RWPE2 (cell line): ENCODE data around the gene KIF16B.

Experiments
- ATAC-seq: fragments of 200-7000 bp; cut with Tn5 transposase; 3 replicates; pipeline ENCODE4 v1.9.1; 2021; ENCODE audit warnings: low read depth
- DNase-seq: peaks from one replicate; pipeline ENCODE4 v3.0.0-alpha.2; 2020; ENCODE audit warnings: low spot score
- H3K27ac ChIP-seq: fragments of 450-650 bp; 2 replicates; pipeline ENCODE4 v1.5.1; 2017; ENCODE audit warnings: mild to moderate bottlenecking; ENCODE audit not compliant: poor library complexity, severe bottlenecking
- H3K27me3 ChIP-seq: fragments of 250-450 bp; sonication (Bioruptor Pico); 2 replicates; pipeline ENCODE4 v1.5.1; 2021; ENCODE audit warnings: mild to moderate bottlenecking, moderate library complexity; ENCODE audit not compliant: insufficient read depth, poor library complexity, severe bottlenecking
- H3K36me3 ChIP-seq: fragments of 250-450 bp; sonication (Bioruptor Pico); 2 replicates; pipeline ENCODE4 v1.5.1; 2020; ENCODE audit warnings: low read depth, mild to moderate bottlenecking, moderate library complexity
- H3K4me1 ChIP-seq: fragments of 250-450 bp; sonication (Bioruptor Pico); 2 replicates; pipeline ENCODE4 v1.5.1; 2021; ENCODE audit warnings: mild to moderate bottlenecking, moderate library complexity; ENCODE audit not compliant: insufficient read depth, poor library complexity, severe bottlenecking
- H3K4me3 ChIP-seq: fragments of 250-450 bp; sonication (Bioruptor Pico); 2 replicates; pipeline ENCODE4 v1.5.1; 2021; ENCODE audit warnings: mild to moderate bottlenecking, moderate library complexity; ENCODE audit not compliant: severe bottlenecking
- H3K9me3 ChIP-seq: fragments of 250-450 bp; sonication (Bioruptor Pico); 2 replicates; pipeline ENCODE4 v1.5.1; 2021; ENCODE audit warnings: mild to moderate bottlenecking, moderate library complexity; ENCODE audit not compliant: severe bottlenecking
- CTCF ChIP-seq: fragments of 450-650 bp; IDR thresholded peaks from one replicate; pipeline ENCODE4 v1.5.1; 2017; ENCODE audit warnings: mild to moderate bottlenecking, moderate library complexity; ENCODE audit not compliant: poor library complexity, severe bottlenecking

KIF16B gene

GRCh38 chr20:16243470-16243869 is 329.8 kb downstream of the KIF16B start:
- Histone ChIP-seq H3K4me3 (no peak overlapping the region), H3K9me3 (no peaks in the 10 kb centered on the region), H3K36me3 (no peaks in the 10 kb centered on the region), H3K4me1 (no peaks in the 10 kb centered on the region), H3K27ac (no peak overlapping the region), H3K27me3 (no peaks in the 10 kb centered on the region)
- no peak for TF ChIP-seq CTCF
- ATAC-seq, result no peak
- no peak for DNase-seq

GRCh38 chr20:16241911-16242310 is 331.3 kb downstream of the KIF16B start:
- Histone ChIP-seq H3K9me3 (no peaks in the 10 kb centered on the region), H3K27ac (no peak overlapping the region), H3K27me3 (no peaks in the 10 kb centered on the region), H3K36me3 (no peaks in the 10 kb centered on the region), H3K4me1 (no peaks in the 10 kb centered on the region), H3K4me3 (no peak overlapping the region)
- 0 out of 3 replicates have a peak, but pooled peaks have one; percentile 31 for ATAC-seq
- no peak for DNase-seq
- TF ChIP-seq CTCF, result no peak

GRCh38 chr20:16240355-16240754 is 332.9 kb downstream of the KIF16B start:
- no peak overlapping the region for H3K4me3 ChIP-seq
- TF ChIP-seq CTCF, result no peak

DNA sequence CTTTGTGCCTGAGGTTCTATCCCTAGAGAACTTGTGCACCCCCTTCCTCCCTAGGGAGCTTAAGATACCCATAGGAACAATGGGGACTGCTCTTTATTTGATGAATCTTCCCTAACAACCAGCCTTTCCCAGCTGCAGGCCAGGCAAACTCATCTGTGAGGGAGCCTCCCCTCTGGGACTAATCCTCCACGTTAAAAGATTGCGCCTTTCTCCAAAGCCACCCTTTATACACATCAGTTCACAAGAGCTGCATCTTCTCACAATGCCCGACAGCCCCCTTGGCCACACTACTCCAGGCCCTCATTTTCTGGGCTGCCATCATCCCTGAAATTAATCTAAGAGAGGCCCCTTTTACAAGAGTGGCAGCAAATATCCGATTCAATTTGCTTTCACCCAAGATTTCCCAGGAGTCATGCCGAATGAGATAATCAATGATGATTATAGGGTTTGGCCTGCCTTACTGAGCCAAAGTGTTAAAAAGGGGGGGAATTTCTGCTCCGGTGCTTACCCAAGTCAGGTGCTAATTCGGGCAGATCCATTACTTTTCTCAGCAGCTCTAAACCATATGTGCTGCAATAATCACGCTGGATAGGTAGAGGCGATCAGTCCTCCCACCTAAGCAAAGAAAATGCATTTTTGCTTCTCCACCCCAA is 336.5 kb downstream of the KIF16B start:
- H3K27ac ChIP-seq, result no peak overlapping the region
- no peak for TF ChIP-seq CTCF
- H3K9me3 ChIP-seq, result no peaks in the 10 kb centered on the region
- no peaks in the 10 kb centered on the region for H3K4me1 ChIP-seq
- H3K27me3 ChIP-seq, result no peaks in the 10 kb centered on the region
- ATAC-seq (no peak), DNase-seq (no peak)
- no peak overlapping the region for H3K4me3 ChIP-seq
- no peaks in the 10 kb centered on the region for H3K36me3 ChIP-seq

More at GRCh38 chr20:16240355-16240754, 332.9 kb downstream of the KIF16B start:
- no peaks in the 10 kb centered on the region for H3K9me3 ChIP-seq
- DNase-seq, result no peak
- ATAC-seq, result no peak
- no peaks in the 10 kb centered on the region for H3K4me1 ChIP-seq
- no peaks in the 10 kb centered on the region for H3K27me3 ChIP-seq
- H3K36me3 ChIP-seq, result no peaks in the 10 kb centered on the region
- no peak overlapping the region for H3K27ac ChIP-seq

DNA sequence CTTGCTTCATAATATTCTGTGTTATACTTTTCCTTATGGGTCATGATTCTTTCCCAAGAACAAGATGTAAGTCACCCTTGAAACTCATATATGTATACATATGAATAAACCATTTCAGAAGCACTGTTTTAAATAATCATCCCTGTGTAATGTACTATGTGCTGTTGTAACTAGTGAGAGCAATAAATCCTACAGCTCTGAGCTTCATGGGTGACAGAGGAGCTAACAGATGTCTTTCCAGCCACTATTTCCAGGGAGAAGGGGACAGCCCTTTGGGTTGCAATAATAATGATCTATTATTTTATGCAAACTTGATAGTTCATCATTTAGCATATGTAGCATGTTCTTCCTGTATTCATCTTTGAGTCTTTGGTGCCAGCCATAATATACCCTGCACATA is 342.8 kb downstream of the KIF16B start:
- Histone ChIP-seq H3K27me3 (no peaks in the 10 kb centered on the region), H3K27ac (no peak overlapping the region), H3K4me1 (no peaks in the 10 kb centered on the region), H3K4me3 (no peak overlapping the region), H3K9me3 (no peaks in the 10 kb centered on the region), H3K36me3 (no peaks in the 10 kb centered on the region)
- ATAC-seq, result no peak
- no peak for DNase-seq
- TF ChIP-seq CTCF, result no peak
